HL-60 (cell line): Measurements from ENCODE around the gene ADAM15.

Experiments used
- DNase-seq, 2 experiments: peaks; one replicate each; pipeline ENCODE4 v3.0.0-alpha.2; 2010 to 2020; ENCODE audit warnings: low read depth in 1 of 2, low spot score in 1 of 2
- H3K27ac ChIP-seq: fragments of 250-450 bp; sonication (Bioruptor Pico); replicated peaks from 2 replicates; pipeline ENCODE4 v1.5.1; 2020; ENCODE audit warnings: mild to moderate bottlenecking, moderate library complexity
- H3K27me3 ChIP-seq: fragments of 250-450 bp; sonication (Bioruptor Pico); 2 replicates; pipeline ENCODE4 v1.5.1; 2021; ENCODE audit warnings: mild to moderate bottlenecking, moderate library complexity; ENCODE audit not compliant: insufficient read depth, poor library complexity, severe bottlenecking
- H3K4me3 ChIP-seq: replicated peaks from 2 replicates; pipeline ENCODE4 v1.5.1; 2011; ENCODE audit warnings: mild to moderate bottlenecking, control low read depth, low read length; ENCODE audit not compliant: insufficient read depth
- GABPA ChIP-seq: IDR thresholded peaks from 2 replicates; pipeline ENCODE4 v1.6.1; 2012; ENCODE audit warnings: low read depth
- POLR2AphosphoS5 ChIP-seq: IDR thresholded peaks from 2 replicates; pipeline ENCODE4 v1.6.1; 2012; ENCODE audit warnings: low read depth
- REST ChIP-seq: IDR thresholded peaks from 2 replicates; pipeline ENCODE4 v1.6.1; 2012; ENCODE audit warnings: low read depth; ENCODE audit not compliant: insufficient replicate concordance
- SPI1 ChIP-seq: IDR thresholded peaks from 2 replicates; pipeline ENCODE4 v1.6.1; 2012; ENCODE audit warnings: low read depth, mild to moderate bottlenecking, borderline replicate concordance
- TF ChIP-seq, protein P1 (sequence below): IDR thresholded peaks from one replicate; pipeline ENCODE4 v1.5.1; 2011; ENCODE audit warnings: low read length, control low read depth, inconsistent platforms; ENCODE audit not compliant: insufficient read depth

ADAM15 gene

DNA sequence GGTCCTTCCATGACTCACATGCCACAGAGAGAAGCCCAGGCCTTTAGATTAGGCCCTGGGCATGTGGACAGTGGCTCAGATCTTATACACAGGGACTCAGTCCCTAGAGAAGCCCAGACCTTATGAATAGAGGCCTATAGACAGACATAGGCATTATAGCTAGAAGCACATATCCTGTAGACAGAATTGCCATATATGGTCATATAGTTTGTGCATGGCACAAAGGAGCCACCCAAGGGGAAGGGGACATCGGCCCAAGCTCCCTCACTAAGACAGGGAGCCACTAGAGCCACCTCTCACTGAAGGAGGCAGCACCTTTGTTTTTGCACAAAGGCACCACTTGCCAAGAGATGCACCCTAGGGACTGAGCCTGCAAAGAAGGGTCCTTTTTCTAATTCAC is 25.3 kb downstream of the ADAM15 start:
- H3K27ac ChIP-seq: no peak overlapping the region

DNA sequence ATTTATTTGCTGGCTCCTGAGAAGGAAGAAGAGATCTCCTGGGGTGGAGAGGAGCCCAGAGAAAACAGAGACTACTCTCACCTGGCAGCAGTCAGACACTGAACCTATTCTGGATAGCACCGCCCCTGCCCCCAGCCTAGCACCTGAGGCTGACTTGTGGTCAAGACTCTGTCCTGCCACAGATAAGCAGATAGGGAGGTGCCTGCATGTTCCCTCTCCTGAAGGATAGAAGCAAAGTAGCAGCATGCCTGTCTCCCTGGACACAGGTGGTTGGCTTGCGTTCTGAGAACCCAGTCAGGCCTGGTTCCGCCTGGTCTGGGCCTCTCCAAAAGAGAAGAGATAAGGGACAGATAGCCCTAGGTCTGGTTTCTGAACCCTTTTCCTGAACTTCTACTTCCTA is 26.2 kb downstream of the ADAM15 start:
- no peak overlapping the region for H3K27ac ChIP-seq
- peaks cover 35% of the 10 kb centered on the region for H3K27me3 ChIP-seq
- DNase-seq: no peak
- TF ChIP-seq, protein P1, sequence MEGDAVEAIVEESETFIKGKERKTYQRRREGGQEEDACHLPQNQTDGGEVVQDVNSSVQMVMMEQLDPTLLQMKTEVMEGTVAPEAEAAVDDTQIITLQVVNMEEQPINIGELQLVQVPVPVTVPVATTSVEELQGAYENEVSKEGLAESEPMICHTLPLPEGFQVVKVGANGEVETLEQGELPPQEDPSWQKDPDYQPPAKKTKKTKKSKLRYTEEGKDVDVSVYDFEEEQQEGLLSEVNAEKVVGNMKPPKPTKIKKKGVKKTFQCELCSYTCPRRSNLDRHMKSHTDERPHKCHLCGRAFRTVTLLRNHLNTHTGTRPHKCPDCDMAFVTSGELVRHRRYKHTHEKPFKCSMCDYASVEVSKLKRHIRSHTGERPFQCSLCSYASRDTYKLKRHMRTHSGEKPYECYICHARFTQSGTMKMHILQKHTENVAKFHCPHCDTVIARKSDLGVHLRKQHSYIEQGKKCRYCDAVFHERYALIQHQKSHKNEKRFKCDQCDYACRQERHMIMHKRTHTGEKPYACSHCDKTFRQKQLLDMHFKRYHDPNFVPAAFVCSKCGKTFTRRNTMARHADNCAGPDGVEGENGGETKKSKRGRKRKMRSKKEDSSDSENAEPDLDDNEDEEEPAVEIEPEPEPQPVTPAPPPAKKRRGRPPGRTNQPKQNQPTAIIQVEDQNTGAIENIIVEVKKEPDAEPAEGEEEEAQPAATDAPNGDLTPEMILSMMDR: no peak
- no peak for TF ChIP-seq SPI1
- no peak for TF ChIP-seq POLR2AphosphoS5
- TF ChIP-seq REST: no peak
- no peak overlapping the region for H3K4me3 ChIP-seq

More for the DNA sequence above, 25.3 kb downstream of the ADAM15 start:
- Histone ChIP-seq H3K27me3 (peaks cover 29% of the 10 kb centered on the region), H3K4me3 (no peak overlapping the region)
- DNase-seq: no peak
- no peak for TF ChIP-seq POLR2AphosphoS5
- TF ChIP-seq REST: no peak
- TF ChIP-seq GABPA: no peak
- TF ChIP-seq, protein P1: no peak
- no peak for TF ChIP-seq SPI1

- no peak for TF ChIP-seq GABPA
- no peak for TF ChIP-seq SPI1
- TF ChIP-seq POLR2AphosphoS5: no peak
- no peak for TF ChIP-seq REST
- TF ChIP-seq, protein P1: no peak
- Histone ChIP-seq H3K4me3 (no peak overlapping the region), H3K27ac (no peak overlapping the region), H3K27me3 (peaks cover 39% of the 10 kb centered on the region)
- DNase-seq: no peak
Observed at GRCh38 chr1:155077758-155078445, 26.8 kb downstream of the ADAM15 start.
